Kidney (tissue), 14 donors: ENCODE data around the gene RCN2. TPM values are rescaled to one million over a fixed set of nuclear protein-coding genes. Genes with fewer than 3 reads are reported as not detected.

Experiments
- DNase-seq, 5 donors: peaks; one replicate each; pipeline ENCODE4 v3.0.0-alpha.2; 2013 to 2020
- FAIRE-seq: peaks from 2 replicates; lab custom pipeline; 2012; peaks lifted over from hg19 to GRCh38; lab: Jason Lieb, UNC
- H3K27ac ChIP-seq, 2 donors: one replicate each; pipeline ENCODE4 v1.7.0; 2013; ENCODE audit warnings: low read depth in 2 of 2, low read length in 2 of 2, inconsistent platforms in 1 of 2
- H3K27me3 ChIP-seq: one replicate; pipeline ENCODE4 v1.7.1; 2013; ENCODE audit warnings: low read length, inconsistent platforms; ENCODE audit not compliant: control insufficient read depth, insufficient read depth
- H3K36me3 ChIP-seq, 3 donors: one replicate each; pipeline versions ENCODE4 v1.7.0 to v1.7.1; 2013; ENCODE audit warnings: low read length in 3 of 3, control low read depth in 1 of 3, inconsistent platforms in 1 of 3; ENCODE audit not compliant: insufficient read depth in 3 of 3, control insufficient read depth in 2 of 3
- H3K4me1 ChIP-seq, 3 donors: one replicate each; pipeline versions ENCODE4 v1.7.0 to v1.7.1; 2013; ENCODE audit warnings: low read length in 3 of 3, inconsistent platforms in 1 of 3, low read depth in 1 of 3; ENCODE audit not compliant: control insufficient read depth in 2 of 3, insufficient read depth in 2 of 3
- H3K4me3 ChIP-seq, 3 donors: one replicate each; pipeline versions ENCODE4 v1.7.0 to v1.8.1; 2013; ENCODE audit warnings: low read length in 3 of 3, control low read depth in 1 of 3, inconsistent platforms in 1 of 3
- H3K9ac ChIP-seq, 3 donors: one replicate each; pipeline versions ENCODE4 v1.7.0 to v1.7.1; 2013; ENCODE audit warnings: low read length in 3 of 3, control low read depth in 1 of 3, inconsistent platforms in 1 of 3
- H3K9me3 ChIP-seq, 3 donors: one replicate each; pipeline versions ENCODE4 v1.7.0 to v1.7.1; 2013; ENCODE audit warnings: low read length in 3 of 3, control low read depth in 1 of 3, inconsistent platforms in 1 of 3; ENCODE audit not compliant: control insufficient read depth in 2 of 3, insufficient read depth in 1 of 3
- intact Hi-C: fragments of 100-400 bp; cut with DNase I; formaldehyde crosslinking; loops from one replicate; pipeline ENCODE4 v1.11.1; 2022
- polyA plus RNA-seq: library from polyadenylated mRNA; stranded (reverse); fragments of 350-450 nt; fragmentation: Illumina TruSeq; extraction: RNeasy Lipid Tissue Mini Kit (QIAGEN cat#74804); gene quantifications from one replicate; pipeline ENCODE4 v1.2.3, GENCODE V29; 2014; ENCODE audit warnings: low read depth, low replicate concordance; ENCODE audit not compliant: insufficient read depth
- total RNA-seq: library from RNA; stranded (reverse); fragmentation: NEBNext Ultra II Directional; extraction: Animal tissue kit (Norgen Biotek cat#: 25700); gene quantifications from one replicate; pipeline ENCODE4 v1.2.1, GENCODE V29; 2021
- TF ChIP-seq, protein P1 (sequence below): IDR thresholded peaks from 3 replicates; pipeline ENCODE4 v1.5.1; 2012; ENCODE audit warnings: mild to moderate bottlenecking, moderate library complexity, borderline replicate concordance; ENCODE audit not compliant: insufficient read depth; ENCODE audit errors: extremely low read depth
- donor health status: control.
- donor health status: control.
- donor health status: control.
- donor health status: control.
- donor health status: control.
- donor health status: DM: yes; HTN: yes; CAD: no.
- donor health status: Normal renal cell carcinoma (clear cell type).

RCN2 gene
- total and polyA plus RNA-seq, 2 donors from 2014 or later = 40.0 to 44.5 TPM

DNA sequence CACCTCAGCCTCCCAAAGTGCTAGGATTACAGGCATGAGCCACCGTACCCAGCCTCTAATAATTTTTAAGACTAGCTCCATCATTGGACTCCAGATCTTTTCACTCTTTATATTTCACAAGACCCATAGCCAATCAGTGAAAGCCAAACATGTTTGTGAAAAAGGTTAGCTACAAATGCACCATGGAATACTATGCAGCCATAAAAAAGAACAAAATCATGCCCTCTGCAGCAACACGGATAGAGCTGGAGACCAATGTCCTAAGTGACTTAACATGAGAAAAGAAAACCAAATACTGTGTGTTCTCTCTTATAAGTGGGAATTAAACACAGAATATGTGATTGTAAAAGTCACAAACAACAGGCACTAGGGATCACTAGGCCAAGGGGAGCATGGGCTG, 29.6 kb upstream of the RCN2 start:
- Histone ChIP-seq H3K4me3 (no peak overlapping the region), H3K4me1 (peaks cover 3 to 13% (median 5%) of the 10 kb centered on the region in 3 donors), H3K27ac (no peak overlapping the region), H3K9me3 (peaks cover 0 to 3% (median 0%) of the 10 kb centered on the region in 3 donors), H3K36me3 (no peaks in the 10 kb centered on the region), H3K27me3 (no peaks in the 10 kb centered on the region), H3K9ac (no peak overlapping the region)
- TF ChIP-seq, protein P1, sequence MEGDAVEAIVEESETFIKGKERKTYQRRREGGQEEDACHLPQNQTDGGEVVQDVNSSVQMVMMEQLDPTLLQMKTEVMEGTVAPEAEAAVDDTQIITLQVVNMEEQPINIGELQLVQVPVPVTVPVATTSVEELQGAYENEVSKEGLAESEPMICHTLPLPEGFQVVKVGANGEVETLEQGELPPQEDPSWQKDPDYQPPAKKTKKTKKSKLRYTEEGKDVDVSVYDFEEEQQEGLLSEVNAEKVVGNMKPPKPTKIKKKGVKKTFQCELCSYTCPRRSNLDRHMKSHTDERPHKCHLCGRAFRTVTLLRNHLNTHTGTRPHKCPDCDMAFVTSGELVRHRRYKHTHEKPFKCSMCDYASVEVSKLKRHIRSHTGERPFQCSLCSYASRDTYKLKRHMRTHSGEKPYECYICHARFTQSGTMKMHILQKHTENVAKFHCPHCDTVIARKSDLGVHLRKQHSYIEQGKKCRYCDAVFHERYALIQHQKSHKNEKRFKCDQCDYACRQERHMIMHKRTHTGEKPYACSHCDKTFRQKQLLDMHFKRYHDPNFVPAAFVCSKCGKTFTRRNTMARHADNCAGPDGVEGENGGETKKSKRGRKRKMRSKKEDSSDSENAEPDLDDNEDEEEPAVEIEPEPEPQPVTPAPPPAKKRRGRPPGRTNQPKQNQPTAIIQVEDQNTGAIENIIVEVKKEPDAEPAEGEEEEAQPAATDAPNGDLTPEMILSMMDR = no peak
- intact Hi-C loops = no loop called here
- no peak for DNase-seq
- FAIRE-seq = no peak

DNA sequence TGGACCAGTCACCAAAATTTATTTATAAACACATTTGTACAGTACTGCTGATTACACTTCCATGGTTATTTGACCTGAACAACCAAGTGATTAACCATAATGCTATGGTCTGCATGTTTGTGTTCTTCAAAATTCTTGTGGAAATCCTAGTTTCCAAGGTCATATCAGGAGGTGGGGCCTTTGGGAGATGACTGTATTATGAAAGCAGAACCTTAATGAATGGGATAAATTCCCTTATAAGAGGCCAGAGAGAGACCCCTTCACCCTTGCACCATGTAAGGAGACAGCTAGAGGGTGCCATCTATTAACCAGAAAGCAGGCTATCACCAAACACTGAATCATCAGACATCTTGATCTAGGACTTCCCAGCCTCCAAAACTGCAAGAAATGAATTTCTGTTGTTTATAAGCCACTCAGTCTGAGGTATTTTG, 28.3 kb upstream of the RCN2 start:
- FAIRE-seq = no peak

DNA sequence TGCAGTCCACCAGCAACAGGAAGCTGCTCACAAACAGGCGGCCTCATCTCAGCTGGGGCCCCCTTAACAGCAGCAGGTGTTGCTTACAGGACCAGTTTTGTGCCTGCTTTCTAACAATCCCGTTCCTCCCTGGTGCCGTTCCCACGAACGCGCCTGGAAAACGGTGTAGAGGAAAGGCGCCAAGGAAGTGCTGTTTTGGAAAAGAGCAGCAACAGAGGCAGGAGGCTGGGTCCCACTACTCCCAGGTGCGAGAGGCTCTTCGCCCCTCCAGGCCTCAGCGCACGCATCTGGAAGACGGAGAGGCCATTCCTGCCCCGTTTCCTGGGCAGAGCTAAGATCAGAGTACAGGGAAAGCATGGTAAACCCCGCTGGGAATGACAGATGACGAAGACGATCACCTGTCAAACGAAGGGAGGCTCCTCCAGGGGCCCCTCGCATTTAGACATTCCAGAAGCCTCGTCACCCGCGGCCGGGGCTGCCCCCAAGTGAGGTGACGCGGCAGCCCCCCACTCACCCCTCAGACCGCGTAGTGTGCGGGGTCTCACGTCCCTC, 27.0 kb upstream of the RCN2 start:
- H3K9me3 ChIP-seq = peaks cover 0 to 3% (median 0%) of the 10 kb centered on the region in 3 donors
- peak in 3 of 5 donors; percentile 46 to 77 (median 69) for DNase-seq
- intact Hi-C loops = no loop called here
- peak overlapping the region; percentile 89 to 90 for H3K27ac ChIP-seq
- peaks cover 3 to 13% (median 5%) of the 10 kb centered on the region in 3 donors for H3K4me1 ChIP-seq
- no peaks in the 10 kb centered on the region for H3K36me3 ChIP-seq
- TF ChIP-seq, protein P1 = no peak
- FAIRE-seq = no peak
- H3K4me3 ChIP-seq = peak overlapping the region; percentile 62 to 66 (median 62)
- H3K9ac ChIP-seq = peak overlapping the region; percentile 32 to 86 (median 77)
- H3K27me3 ChIP-seq = no peaks in the 10 kb centered on the region

More for the DNA sequence above, 28.3 kb upstream of the RCN2 start:
- intact Hi-C loops = no loop called here
- H3K9ac ChIP-seq = peak overlapping the region in 1 of 3 donors; percentile 12
- peaks cover 0 to 3% (median 0%) of the 10 kb centered on the region in 3 donors for H3K9me3 ChIP-seq
- H3K4me1 ChIP-seq = peaks cover 3 to 13% (median 5%) of the 10 kb centered on the region in 3 donors
- TF ChIP-seq, protein P1 = no peak
- H3K27ac ChIP-seq = no peak overlapping the region
- peak overlapping the region in 1 of 3 donors; percentile 66 for H3K4me3 ChIP-seq
- no peaks in the 10 kb centered on the region for H3K27me3 ChIP-seq
- DNase-seq = peak in 1 of 5 donors; percentile 17
- no peaks in the 10 kb centered on the region for H3K36me3 ChIP-seq
